Fibroblast of villous mesenchyme (primary cell): Measurements from ENCODE around the gene CHRNB2. TPM values are rescaled to one million over a fixed set of nuclear protein-coding genes. Genes with fewer than 3 reads are reported as not detected.

ENCODE experiments used
- DNase-seq: peaks from one replicate; pipeline ENCODE4 v3.0.0-alpha.2; 2010; ENCODE audit warnings: low read depth
- H3K4me3 ChIP-seq: 2 replicates; pipeline ENCODE4 v1.5.1; 2011; ENCODE audit warnings: low read depth, mild to moderate bottlenecking, low read length
- CTCF ChIP-seq: IDR thresholded peaks from 2 replicates; pipeline ENCODE4 v1.5.1; 2012; ENCODE audit warnings: low read depth, mild to moderate bottlenecking, low read length; ENCODE audit not compliant: insufficient read depth
- total RNA-seq: library from RNA; depleted of rRNA; stranded (reverse); fragments of >200 nt; gene quantifications from 2 replicates; pipeline ENCODE4 v1.2.3, GENCODE V29; 2012

Gene CHRNB2
- total RNA-seq, 1 donor: not detected

- no peak for DNase-seq
- no peak for TF ChIP-seq CTCF
- no peak overlapping the region for H3K4me3 ChIP-seq
Measured at GRCh38 chr1:154575147-154575927, 7.8 kb downstream of the CHRNB2 start.

- no peak overlapping the region for H3K4me3 ChIP-seq
- TF ChIP-seq CTCF: no peak
- no peak for DNase-seq
Measured at GRCh38 chr1:154575951-154576566, 8.5 kb downstream of the CHRNB2 start.

GRCh38 chr1:154577346-154578057, 9.9 kb downstream of the CHRNB2 start:
- no peak overlapping the region for H3K4me3 ChIP-seq
- DNase-seq: no peak
- no peak for TF ChIP-seq CTCF

GRCh38 chr1:154578058-154578418, 10.5 kb downstream of the CHRNB2 start:
- DNase-seq: peak; percentile 50
- no peak overlapping the region for H3K4me3 ChIP-seq
- TF ChIP-seq CTCF: no peak

GRCh38 chr1:154579374-154579773, 11.8 kb downstream of the CHRNB2 start:
- DNase-seq: no peak
- no peak overlapping the region for H3K4me3 ChIP-seq
- no peak for TF ChIP-seq CTCF

- H3K4me3 ChIP-seq: no peak overlapping the region
- TF ChIP-seq CTCF: no peak
- no peak for DNase-seq
Measured at GRCh38 chr1:154581766-154582165, 14.2 kb downstream of the CHRNB2 start.
